CD4-positive, alpha-beta T cell treated with Interleukin-15 for 4 hours (primary cell): ENCODE data around the gene GJA5.
A peak's percentile ranks its signal among the peaks of the same experiment; 100 is the strongest.
"Not testable (repeated sequence)": the region's sequence is repeated elsewhere in the genome, so short reads cannot be mapped to it uniquely, and the experiment has no call there.

Experiments used
- DNase-seq: peaks from one replicate; pipeline ENCODE4 v3.0.0-alpha.2; 2020; ENCODE audit warnings: low spot score

GJA5 gene

GRCh38 chr1:147762233-147763024 is 2.0 kb upstream of the GJA5 start:
- DNase-seq, result peak; percentile 4

- no peak for DNase-seq
These were observed 1.9 kb downstream of the GJA5 start for GRCh38 chr1:147758379-147759100.

GRCh38 chr1:147757015-147757990 is 3.1 kb downstream of the GJA5 start:
- DNase-seq, result no peak

- no peak for DNase-seq
These were observed 4.1 kb downstream of the GJA5 start for GRCh38 chr1:147756341-147756740.

- DNase-seq, result no peak
These were observed 5.7 kb downstream of the GJA5 start for GRCh38 chr1:147754661-147755060.

- no peak for DNase-seq
These were observed 7.3 kb downstream of the GJA5 start for GRCh38 chr1:147753081-147753480.

- no peak for DNase-seq
These were observed 7.9 kb downstream of the GJA5 start for GRCh38 chr1:147752511-147752910.

GRCh38 chr1:147751346-147751745 is 9.1 kb downstream of the GJA5 start:
- DNase-seq, result no peak

- no peak for DNase-seq
These were observed 9.7 kb downstream of the GJA5 start for GRCh38 chr1:147750618-147751217.

GRCh38 chr1:147749792-147750191 is 10.6 kb downstream of the GJA5 start:
- DNase-seq, result no peak

- DNase-seq, result no peak
These were observed 11.6 kb downstream of the GJA5 start for GRCh38 chr1:147748676-147749350.

GRCh38 chr1:147747966-147748365 is 12.4 kb downstream of the GJA5 start:
- no peak for DNase-seq

GRCh38 chr1:147745271-147745670 is 15.1 kb downstream of the GJA5 start:
- DNase-seq, result no peak

- DNase-seq, result no peak
These were observed 19.3 kb downstream of the GJA5 start for GRCh38 chr1:147741065-147741464.

GRCh38 chr1:147740391-147740790 is 20.0 kb downstream of the GJA5 start:
- DNase-seq, result no peak

- DNase-seq, result no peak
These were observed 21.5 kb downstream of the GJA5 start for GRCh38 chr1:147738739-147739476.

GRCh38 chr1:147738129-147738528 is 22.3 kb downstream of the GJA5 start:
- no peak for DNase-seq

GRCh38 chr1:147736883-147737282 is 23.5 kb downstream of the GJA5 start:
- no peak for DNase-seq

- DNase-seq, result no peak
These were observed 25.0 kb downstream of the GJA5 start for GRCh38 chr1:147735423-147735822.

- not testable (repeated sequence) for DNase-seq
These were observed 26.0 kb downstream of the GJA5 start for GRCh38 chr1:147734291-147734841.
